ENCODE results near the gene AUNIP.
A peak's percentile ranks its signal among the peaks of the same experiment; 100 is the strongest.

AUNIP gene

GRCh38 chr1:25807480-25808390, 51.5 kb downstream of the AUNIP start:
- no peak for DNase-seq

- no peak for DNase-seq
These were observed 52.8 kb downstream of the AUNIP start for GRCh38 chr1:25806418-25806817.

GRCh38 chr1:25805863-25806225, 53.4 kb downstream of the AUNIP start:
- DNase-seq, result no peak

- DNase-seq, result no peak
These were observed 54.0 kb downstream of the AUNIP start for GRCh38 chr1:25804964-25805862.

GRCh38 chr1:25804244-25804963, 54.9 kb downstream of the AUNIP start:
- DNase-seq, result peak; percentile 75 to 81 (median 77)

- no peak for DNase-seq
These were observed 55.9 kb downstream of the AUNIP start for GRCh38 chr1:25803368-25803767.

- DNase-seq, result peak in 1 of 3 donors; percentile 28
These were observed 56.3 kb downstream of the AUNIP start for GRCh38 chr1:25802915-25803314.

- peak in 2 of 3 donors; percentile 33 to 37 for DNase-seq
These were observed 58.4 kb downstream of the AUNIP start for GRCh38 chr1:25800703-25801377.

- peak; percentile 33 to 82 (median 63) for DNase-seq
These were observed 59.1 kb downstream of the AUNIP start, which contains the start of gene SELENON for GRCh38 chr1:25799935-25800702. Gene SELENON, plus strand, starts transcription at chr1:25800193. Its CDS starts 38 bp downstream, at chr1:25800231.

GRCh38 chr1:25799352-25799934, 59.8 kb downstream of the AUNIP start:
- DNase-seq, result no peak

- DNase-seq, result no peak
These were observed 60.4 kb downstream of the AUNIP start for GRCh38 chr1:25798666-25799351.

- peak; percentile 47 to 82 (median 69) for DNase-seq
These were observed 61.3 kb downstream of the AUNIP start for GRCh38 chr1:25797939-25798338.

- peak; percentile 81 to 93 (median 89) for DNase-seq
These were observed 62.3 kb downstream of the AUNIP start for GRCh38 chr1:25796811-25797458.

GRCh38 chr1:25795946-25796810, 63.1 kb downstream of the AUNIP start:
- no peak for DNase-seq

GRCh38 chr1:25795211-25795610, 64.0 kb downstream of the AUNIP start:
- DNase-seq, result no peak

- DNase-seq, result peak in 1 of 3 donors; percentile 19
These were observed 64.9 kb downstream of the AUNIP start for GRCh38 chr1:25794325-25794724.

GRCh38 chr1:25793585-25794170, 65.6 kb downstream of the AUNIP start:
- DNase-seq, result no peak

- no peak for DNase-seq
These were observed 67.1 kb downstream of the AUNIP start for GRCh38 chr1:25792115-25792514.

Data from suppressor macrophage treated with lipopolysaccharide for 1 hour (primary cell).